EL (cell line): ENCODE data around the gene GRN.
A peak's percentile ranks its signal among the peaks of the same experiment; 100 is the strongest.
"Not testable (repeated sequence)": the region's sequence is repeated elsewhere in the genome, so short reads cannot be mapped to it uniquely, and the experiment has no call there.

Experiments
- DNase-seq: peaks from one replicate; pipeline ENCODE4 v3.0.0-alpha.2; 2016

Gene GRN

DNA sequence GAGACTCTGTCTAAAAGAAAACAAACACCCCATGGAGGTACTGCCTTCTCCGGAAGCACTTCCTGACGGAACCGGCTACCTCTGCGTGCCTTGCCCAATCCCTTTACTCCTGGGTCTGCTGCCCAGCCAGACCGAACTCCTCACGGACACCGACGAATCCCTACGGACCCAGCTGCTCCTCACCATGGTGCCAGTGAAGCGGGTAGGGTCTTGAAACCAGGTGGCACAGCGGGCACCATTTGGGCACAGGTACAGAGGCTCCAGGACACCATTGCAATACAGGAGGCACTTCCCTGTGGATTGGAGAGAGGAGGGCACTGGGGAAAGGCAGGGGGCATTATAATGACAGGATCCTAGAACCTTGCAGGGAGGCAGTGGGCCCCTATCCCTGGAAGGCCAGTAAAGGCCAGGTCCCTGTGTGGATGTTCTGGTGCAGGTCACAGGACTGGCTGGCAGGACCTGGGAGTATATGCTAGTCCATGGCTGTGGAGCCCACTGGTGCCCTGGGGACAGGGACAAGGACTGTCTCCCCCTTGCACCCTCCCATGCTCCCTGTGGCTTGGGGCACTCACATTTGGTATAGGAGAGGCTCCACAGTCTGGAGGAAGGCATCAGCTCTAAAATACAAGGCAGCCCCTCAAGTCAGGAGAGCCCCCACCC lies 22.7 kb upstream of the GRN start:
- DNase-seq = no peak

DNA sequence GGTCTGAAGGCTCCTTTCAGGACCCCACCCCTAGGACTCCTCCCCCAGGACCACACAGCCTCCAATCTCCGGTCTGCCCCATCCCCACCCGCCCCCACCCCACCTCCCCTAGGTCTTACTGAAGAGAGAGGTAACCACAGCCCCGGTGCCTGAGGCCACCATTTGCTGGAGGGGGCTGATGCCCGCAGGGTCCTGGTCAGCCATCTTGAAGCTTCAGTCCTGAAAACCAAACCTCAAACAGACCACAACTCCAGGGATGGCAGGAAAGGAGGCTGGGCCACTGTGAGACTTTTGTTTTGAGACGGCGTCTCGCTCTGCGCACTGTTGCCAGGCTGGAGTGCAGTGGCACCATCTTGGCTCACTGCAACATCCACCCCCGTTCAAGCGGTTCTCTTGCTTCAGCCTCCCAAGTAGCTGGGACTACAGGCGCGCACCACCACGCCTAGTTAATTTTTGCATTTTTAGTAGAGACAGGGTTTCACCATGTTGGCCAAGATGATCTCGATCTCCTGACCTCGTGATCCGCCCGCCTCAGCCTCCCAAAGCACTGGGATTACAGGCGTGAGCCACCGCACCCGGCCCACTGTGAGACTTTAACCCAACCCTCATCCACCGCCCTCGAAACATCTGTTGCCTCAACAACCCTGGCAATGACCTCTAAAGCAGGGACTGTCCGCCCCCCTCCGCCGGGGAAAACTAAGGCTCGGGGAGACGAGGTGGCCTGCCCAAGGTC lies 21.6 kb upstream of the GRN start:
- no peak for DNase-seq

DNA sequence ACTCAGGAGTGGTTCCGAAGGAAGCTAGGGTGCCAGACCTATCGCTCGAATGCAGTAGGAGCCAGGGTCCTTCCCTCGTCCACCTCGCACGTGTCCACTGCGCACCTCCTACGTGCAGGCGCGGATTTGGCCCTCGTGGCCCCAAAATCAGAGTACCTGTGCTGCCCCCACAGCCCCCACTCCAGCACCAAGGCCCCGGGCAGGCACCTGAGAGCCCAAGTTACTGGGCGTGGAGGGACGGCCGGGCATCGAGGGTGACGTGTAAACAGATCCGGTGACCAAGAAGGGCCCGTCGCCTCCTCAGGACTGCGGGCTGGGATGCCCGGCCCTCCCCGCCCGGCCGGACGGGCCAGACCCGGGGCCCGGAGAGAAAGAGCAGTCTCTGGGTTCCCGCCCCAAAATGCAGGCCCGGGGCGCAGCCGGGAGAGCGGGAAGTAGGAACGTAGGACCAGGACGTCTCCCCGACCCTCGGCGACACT lies 21.0 kb upstream of the GRN start:
- peak; percentile 30 for DNase-seq

DNA sequence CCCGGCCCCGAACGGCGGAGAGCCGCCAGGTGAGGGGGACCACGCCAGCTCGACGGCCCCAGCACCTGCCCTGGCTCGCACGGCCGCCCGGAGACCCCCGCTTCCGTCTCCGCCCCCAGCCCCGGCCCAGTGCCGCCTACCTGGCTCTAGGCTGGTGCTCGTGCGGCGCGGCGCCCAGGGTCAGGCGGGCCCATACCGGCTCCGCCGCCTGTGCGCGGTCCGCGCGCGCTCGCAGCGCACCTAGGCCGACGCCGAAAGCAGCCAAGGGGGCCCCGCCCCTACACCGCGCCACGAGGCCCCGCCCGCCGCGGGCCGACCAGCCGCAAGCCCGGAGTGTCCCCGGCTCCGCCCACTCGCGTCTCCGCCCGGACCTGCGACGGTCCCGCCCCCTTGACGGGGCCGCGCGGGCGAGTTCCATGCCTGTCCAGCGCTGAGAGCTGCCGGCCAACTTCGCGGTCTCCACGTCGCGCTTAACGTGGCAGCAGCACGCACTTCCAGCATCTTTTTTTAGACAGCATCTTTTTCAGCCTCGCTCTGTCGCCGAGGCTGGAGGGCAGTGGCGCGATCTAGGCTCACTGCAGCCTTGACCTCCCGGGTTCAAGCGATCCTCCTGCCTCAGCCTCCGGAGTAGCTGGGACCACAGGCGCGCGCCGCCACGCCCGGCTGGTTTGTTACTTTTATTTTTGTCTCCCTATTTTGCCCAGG lies 20.4 kb upstream of the GRN start, which contains the start of gene SLC25A39:
SLC25A39 (minus strand) TSS at position 253 of the 705 bp plus-strand sequence. CDS start 1,261 bp downstream, outside the sequence.
- peak; percentile 92 for DNase-seq

DNA sequence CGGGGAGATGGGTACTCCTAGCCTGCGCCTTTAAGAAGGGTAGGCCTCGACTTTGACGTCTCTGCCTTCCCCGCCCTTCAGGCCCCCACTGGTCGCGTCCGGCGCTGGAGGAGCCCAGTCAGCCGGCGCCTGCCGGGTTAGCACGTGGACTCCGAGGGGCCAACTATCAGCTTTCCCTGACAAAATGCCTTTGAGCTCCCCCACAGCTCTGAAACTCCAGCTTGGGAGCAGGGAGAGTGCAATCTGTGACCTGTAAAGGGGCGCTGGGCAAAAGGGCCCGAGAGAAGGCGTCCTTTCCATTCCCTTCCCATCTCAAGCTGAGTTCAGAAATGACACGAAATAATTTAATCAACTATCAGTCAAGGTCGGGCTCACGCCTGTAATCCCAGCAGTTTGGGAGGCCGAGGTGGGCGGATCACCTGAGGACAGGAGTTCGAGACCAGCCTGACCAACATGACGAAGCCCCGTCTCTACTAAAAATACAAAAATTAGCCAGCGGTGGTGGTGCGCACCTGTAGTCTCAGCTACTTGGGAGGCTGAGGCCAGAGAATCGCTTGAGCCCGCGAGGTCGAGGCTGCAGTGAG lies 18.1 kb upstream of the GRN start:
- peak; percentile 98 for DNase-seq

DNA sequence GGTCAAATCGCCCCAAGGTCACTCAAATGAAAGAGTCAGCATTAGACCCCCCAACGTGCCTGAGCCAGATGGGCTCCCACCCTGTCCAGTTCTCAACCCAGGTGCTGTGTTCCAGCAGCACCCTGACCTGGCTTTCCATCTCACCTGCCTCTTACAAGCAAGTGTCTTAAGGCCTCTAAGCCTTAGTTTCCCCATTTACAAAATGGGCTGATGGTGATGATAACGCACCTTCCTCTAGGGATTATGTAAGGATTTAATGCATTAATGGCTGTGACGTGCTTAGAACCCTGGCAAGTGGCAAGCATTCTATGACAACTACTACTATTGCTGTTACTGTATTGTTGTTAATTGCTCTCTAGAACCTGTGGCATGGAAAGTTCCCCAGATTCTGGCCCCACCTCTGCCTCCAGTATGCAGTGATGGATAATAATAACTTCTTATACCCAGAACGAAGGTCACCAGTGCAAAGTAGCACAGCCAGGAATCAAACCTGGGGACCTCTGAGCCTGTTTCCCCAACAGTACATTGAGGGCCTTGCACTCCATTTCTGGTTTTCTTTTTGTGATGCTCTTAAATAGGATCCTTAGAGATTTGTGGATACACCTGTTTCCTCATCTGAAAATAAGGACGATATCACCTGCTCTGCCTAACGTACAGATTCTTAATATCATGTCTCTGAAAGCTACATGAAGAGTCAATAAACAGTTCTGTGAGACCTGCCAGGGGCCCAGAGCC lies 17.2 kb upstream of the GRN start:
- DNase-seq = no peak

DNA sequence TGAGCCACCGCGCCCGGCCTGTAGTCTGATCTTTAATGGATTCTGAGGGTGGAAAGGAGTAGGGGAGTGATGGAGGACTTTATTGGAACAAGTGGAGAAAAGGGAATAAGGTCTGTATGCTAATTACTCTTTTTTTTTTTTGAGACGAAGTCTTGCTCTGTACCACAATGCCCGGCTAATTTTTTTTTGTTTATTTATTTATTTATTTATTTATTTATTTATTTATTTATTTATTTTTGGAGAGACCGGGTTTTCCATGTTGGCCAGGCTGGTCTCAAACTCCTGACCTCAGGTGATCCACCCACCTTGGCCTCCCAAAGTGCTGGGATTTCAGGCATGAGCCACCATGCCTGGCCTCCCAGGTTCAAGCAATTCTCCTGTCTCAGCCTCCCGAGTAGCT lies 15.6 kb upstream of the GRN start:
- DNase-seq = not testable (repeated sequence)

DNA sequence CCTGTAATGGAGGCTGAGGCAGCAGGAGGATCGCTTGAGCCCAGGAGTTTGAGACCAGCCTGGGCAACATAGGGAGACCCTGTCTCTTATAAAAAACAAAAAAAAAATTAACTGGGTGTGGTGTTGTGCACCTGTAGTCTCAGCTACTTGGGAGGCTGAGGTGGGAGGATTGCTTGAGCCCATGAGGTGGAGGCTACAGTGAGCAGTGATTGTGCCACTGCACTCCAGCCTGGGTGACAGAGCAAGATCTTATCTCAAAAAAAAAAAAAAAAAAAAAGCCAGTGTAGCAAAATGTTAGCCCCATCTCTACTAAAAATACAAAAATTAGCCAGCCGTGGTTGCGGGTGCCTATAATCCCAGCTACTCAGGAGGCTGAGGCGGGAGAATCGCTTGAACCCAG lies 14.8 kb upstream of the GRN start:
- DNase-seq = not testable (repeated sequence)

DNA sequence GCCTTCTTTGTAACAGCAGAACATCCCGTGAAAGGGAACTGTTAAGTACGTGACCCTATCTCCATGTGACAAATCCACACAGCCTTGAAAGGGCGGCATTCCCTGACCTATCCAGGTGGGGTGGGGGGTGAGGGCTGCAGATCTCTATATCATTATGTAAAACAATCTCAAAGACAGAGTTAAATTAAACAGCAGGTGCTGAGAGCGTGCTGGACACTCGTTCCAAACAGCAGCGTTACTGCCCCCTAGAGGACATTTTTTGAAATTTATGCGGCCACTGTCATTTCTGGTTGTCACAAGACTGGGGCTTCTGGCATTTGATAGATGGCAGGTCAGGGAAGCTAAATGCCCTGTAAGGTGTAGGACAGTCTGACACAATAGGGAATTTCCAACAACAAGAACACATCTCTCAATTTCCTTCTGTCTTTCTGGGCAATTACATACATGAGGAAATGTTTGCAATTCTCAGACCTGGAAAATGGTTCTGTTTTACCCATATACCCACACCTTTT lies 13.8 kb upstream of the GRN start:
- DNase-seq = peak; percentile 70

DNA sequence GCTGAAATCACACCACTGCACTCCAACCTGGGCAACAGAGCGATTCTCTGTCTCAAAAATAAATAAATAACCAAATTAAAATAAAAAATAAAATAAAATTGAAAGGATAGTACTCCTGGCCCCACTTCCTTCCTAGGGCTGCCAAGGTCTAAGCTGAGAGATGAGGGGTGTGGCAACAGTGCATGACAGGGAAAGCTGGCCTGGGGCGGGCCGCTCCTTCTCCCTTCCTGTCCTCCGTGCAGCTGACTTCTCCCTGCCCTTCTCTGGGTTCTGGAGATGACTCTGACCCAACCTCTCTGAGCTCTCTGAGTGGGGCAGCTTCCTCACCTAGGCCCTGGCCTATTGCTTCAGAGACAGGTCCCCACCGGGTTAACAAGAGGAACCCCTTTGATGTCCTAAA lies 11.7 kb upstream of the GRN start:
- no peak for DNase-seq

DNA sequence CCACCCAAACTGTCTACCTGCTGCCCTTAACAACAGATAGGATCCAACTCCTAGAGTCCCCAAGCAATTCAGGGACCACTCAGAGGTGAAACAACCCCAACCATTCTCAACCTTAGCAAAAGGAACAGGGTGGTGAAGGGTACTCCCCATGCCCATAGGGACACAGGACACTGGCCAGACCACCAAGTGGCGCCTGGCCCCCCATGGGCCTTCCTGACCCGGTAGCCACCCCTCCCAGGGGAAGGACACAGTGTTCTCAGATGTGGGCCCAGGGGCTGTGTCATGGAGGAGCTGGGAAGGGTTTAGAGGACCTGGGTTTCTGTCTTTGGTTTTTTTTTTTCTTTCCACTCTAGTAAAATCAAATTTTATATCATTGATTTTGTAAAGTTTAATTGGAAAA lies 10.8 kb upstream of the GRN start:
- no peak for DNase-seq

DNA sequence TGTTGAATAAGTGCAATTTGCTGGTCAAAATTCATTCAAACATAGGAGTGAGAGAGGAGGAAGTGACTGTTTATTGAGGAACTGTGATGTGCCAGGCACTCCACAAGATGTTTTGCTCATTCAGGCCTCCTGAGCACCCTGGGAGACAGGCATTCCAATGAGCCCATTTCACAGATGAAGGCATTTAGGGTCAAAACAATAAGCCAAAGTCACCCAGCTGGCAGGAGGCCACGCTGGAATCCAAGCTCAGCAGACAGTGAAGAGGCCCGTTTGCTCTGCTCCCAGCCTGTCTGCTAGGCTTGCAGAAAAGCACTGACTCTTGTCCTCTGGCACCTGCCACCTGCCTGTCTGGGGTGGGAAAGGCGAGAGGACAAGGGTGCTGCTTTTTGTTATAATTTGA lies 10.4 kb upstream of the GRN start:
- no peak for DNase-seq

DNA sequence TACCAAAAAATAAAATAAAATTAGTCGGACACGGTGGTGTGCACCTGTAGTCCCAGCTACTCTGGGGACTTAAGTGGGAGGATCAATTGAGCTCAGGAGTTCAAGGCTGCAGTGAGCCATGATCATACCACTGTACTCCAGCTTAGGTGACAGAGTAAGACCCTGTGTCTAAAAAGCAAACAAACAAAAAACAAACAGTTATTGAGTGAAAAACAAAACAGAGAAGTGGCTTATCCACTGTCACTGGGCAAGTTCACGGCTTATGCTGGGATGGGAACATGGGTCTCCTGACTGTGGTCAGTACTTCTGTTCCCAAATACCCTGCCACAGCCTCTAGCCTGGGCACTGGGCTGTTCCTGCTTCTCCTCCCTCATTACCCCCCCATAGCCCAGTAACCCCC lies 9.5 kb upstream of the GRN start:
- DNase-seq = no peak

DNA sequence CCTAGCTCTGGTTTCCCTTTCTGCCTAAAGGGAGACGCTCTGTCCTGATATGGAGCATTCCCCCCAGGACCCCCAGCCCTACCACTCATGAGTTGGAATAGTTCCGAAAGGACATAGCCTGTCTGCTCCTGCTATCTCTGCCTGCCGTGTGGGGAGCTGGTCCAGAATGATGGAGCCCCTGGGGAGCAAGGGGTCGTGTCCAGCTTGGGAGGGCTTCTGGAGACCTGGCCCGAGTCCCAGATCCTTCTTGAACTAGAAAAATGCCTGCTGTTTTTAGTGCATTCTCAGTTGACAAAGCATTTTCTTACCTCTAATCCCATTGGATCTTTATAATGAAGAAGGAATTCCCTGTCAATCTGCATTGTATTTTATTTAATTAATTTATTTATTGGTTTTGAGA lies 9.1 kb upstream of the GRN start:
- DNase-seq = no peak

DNA sequence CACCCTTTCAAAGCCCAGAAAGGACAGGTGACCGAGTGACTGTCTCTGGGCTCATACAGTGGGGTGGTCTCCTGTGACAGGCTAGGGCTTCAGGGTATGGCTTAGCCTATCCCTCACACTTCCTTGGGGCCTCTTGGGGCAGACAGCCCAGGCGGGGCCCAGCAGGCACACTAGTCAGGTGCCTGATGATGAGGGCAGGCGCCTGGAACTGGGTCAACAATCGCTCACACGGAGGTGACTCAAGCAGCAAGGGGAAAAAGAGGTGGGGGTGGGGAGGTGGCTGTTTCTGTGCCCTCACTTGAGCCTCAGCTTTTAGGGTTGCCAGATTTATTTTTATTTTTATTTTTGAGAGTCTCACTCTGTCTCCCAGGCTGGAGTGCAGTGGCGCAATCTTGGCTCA lies 6.4 kb upstream of the GRN start:
- no peak for DNase-seq

DNA sequence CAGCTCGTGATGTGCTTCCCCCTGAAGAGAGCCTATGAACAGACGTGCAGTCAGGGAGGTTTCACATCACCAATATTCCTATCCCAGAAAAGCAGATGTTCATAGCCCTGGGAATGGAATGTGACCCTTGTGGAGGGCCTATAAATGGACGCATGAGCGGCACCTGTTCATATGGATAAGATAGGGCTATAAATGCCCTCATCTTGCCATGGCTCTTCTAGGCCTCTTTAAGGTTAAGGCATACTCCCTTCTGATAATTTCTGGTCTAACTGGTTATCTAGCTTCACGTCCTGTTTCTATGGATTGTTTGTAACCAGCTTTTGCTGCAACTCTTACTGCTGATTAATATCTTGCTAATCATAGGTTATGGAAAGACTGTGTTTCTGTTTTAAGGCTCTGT lies 4.5 kb upstream of the GRN start:
- not testable (repeated sequence) for DNase-seq

DNA sequence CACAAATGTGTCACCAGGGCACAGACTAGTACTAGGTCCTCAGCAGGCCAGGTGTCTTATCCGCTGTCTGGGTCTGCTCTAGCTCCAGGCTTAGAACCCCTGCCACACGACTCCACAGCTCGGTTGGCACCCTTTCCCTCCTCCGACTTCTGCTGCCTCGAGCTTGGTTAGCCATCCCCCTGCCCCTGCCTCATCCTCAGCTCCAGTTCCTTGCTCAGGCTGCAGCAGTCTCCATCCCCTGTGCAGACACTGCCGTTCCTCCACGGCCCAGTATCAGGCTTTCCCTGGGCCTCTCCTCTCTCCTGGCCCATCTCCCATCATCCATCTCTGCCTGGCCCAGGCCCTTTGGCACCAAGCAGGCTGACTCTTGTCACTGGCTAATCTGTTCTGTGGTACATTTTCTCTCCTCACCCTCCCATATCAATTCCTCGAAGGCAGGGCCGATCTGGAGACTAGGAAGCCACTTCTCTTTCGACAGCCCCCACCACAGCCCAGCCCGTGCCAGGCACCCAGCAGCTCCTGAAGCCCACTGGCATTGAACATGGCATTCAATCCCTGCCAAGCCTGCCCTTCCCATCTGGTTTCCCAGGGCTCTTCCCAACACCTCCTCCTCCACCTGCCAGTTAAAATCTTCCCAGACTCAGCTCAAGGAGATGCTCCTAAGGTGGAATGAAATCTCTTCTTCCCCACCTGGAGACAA lies 1.4 kb upstream of the GRN start:
- DNase-seq = no peak

DNA sequence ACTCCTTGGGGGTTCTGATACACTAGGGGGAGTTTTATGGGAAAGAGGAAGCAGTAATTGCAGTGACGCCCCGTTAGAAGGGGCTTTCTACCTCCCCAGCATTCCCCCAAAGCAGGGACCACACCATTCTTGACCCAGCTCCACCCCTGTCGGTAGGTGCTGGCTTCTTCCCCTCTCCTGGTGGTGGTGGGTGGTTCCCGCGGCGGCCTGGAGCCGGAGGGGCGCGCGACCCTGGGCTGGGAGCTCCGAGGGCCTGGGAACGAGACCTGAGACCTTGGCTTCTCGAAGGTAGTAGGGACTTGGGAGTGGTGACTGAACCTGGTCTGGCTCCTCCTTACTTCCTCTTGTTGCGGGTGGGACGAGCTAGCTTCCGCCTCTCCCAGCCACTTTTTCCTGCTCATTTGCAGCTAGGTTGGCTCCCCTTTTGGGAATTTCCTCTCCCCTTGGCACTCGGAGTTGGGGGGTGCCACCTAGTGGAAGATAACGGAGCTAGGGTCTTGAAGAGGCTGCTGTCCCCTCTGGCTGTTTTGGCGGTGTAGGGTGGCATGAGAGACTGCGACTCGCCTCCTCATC lies 438 bp downstream of the GRN start:
- peak; percentile 78 for DNase-seq

DNA sequence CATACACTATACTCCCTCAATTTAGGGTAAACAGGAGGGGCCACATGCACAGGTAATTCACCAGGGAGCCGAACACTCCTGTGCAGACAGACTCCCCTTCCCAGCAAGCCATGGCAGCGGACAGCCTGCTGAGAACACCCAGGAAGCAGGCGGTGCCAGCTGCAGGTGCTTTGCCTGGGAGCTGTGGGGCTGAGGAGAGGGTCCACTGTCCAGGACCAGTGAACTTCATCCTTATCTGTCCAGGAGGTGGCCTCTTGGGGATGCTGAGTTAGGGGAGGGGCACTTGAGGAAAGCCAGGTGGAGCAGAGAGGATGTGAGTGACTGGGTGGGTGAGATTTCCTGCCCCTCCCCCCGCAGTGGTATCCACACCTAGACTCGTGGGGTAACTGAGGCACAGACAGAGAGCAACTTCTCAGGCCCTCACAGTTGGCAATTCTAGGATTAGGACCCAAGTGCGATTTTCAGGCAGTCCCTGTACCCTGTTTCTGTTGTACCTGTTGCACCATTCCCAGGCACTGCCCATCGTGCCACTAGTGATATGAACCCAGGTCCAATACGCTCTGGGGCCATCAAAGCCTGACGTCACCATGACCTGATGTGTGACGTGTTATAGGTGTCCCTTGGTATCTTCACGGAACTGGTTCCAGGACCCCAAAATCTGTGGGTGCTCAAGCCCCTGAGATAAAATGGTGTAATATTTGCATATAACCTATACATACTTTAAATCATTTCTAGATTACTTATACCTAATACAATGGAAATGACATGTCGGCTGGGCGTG lies 1.2 kb downstream of the GRN start:
- no peak for DNase-seq

DNA sequence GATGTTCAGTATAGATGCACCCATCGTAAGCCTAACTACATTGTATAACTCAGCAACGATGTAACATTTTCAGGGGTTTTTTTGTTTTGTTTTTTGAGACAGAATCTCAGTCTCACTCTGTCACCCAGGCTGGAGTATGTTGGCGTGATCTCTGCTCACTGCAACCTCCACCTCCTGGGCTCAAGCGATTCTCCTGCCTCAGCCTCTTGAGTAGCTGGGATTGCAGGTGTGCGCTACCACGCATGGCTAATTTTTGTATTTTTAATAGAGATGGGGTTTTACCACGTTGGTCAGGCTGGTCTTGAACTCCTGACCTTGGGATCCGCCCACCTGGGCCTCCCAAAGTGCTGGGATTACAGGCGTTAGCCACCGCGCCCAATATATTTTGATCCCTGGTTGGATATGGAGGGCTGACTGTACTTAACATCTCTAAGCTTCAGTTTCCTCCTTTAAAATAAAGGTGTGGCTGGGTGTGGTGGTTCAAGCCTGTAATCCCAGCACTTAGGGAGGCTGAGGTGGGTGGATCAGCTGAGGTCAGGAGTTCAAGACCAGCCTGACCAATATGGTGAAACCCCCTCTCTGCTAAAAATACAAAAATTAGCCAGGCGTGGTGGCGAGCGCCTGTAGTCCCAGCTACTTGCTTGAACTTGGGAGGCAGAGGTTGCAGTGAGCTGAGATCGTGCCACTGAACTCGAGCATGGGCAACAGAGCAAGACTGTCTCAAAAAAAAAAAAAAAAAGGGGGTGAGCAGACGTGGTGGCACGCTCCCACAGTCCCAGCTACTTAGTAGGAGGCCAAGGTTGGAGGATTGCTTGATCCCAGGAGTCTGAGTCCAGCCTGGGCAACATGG lies 2.3 kb downstream of the GRN start:
- DNase-seq = not testable (repeated sequence)
